GM19193 (cell line): ENCODE data around the gene SCAPER.

Experiments
- POLR2A ChIP-seq: IDR thresholded peaks from 4 replicates; pipeline ENCODE4 v1.6.1; 2011; ENCODE audit not compliant: insufficient read depth, insufficient read length; ENCODE audit errors: extremely low read depth

The SCAPER gene

GRCh38 chr15:76368122-76368621, 537.0 kb downstream of the SCAPER start:
- no peak for TF ChIP-seq POLR2A

GRCh38 chr15:76366714-76367113, 538.4 kb downstream of the SCAPER start:
- no peak for TF ChIP-seq POLR2A

- no peak for TF ChIP-seq POLR2A
Measured at GRCh38 chr15:76363251-76363650, 541.9 kb downstream of the SCAPER start.

- TF ChIP-seq POLR2A, result no peak
Measured at GRCh38 chr15:76360416-76360815, 544.7 kb downstream of the SCAPER start.

GRCh38 chr15:76359152-76359551, 546.0 kb downstream of the SCAPER start:
- TF ChIP-seq POLR2A, result no peak

GRCh38 chr15:76358453-76358852, 546.7 kb downstream of the SCAPER start:
- no peak for TF ChIP-seq POLR2A

GRCh38 chr15:76354823-76355440, 550.2 kb downstream of the SCAPER start:
- no peak for TF ChIP-seq POLR2A

- no peak for TF ChIP-seq POLR2A
Measured at GRCh38 chr15:76353903-76354302, 551.2 kb downstream of the SCAPER start.

GRCh38 chr15:76353023-76353577, 552.0 kb downstream of the SCAPER start:
- TF ChIP-seq POLR2A, result no peak

- no peak for TF ChIP-seq POLR2A
Measured at GRCh38 chr15:76349301-76350070, 555.7 kb downstream of the SCAPER start.

- TF ChIP-seq POLR2A, result no peak
Measured at GRCh38 chr15:76347482-76348055, 557.6 kb downstream of the SCAPER start.

- TF ChIP-seq POLR2A, result no peak
Measured at GRCh38 chr15:76346669-76347481, 558.3 kb downstream of the SCAPER start.

- no peak for TF ChIP-seq POLR2A
Measured at GRCh38 chr15:76345880-76346668, 559.1 kb downstream of the SCAPER start.

- no peak for TF ChIP-seq POLR2A
Measured at GRCh38 chr15:76345583-76345879, 559.6 kb downstream of the SCAPER start.

GRCh38 chr15:76344893-76345582, 560.1 kb downstream of the SCAPER start:
- no peak for TF ChIP-seq POLR2A
